Esophagus mucosa (tissue), 1 donor: ENCODE results near the gene RFX3. TPM values are rescaled to one million over a fixed set of nuclear protein-coding genes. Genes with fewer than 3 reads are reported as not detected.

Experiments
- ATAC-seq: fragments of 200-7000 bp; cut with Tn5 transposase; one replicate; pipeline ENCODE4 v1.9.1; 2020
- total RNA-seq: library from RNA; stranded (reverse); gene quantifications from one replicate; pipeline ENCODE4 v1.2.4, GENCODE V29; 2023
- donor health status: DM: yes; HTN: yes; CAD: no.

The RFX3 gene
- total RNA-seq, result 3.5 TPM

- peak; percentile 96 for ATAC-seq
These were observed at the start of gene RFX3 for GRCh38 chr9:3525836-3526164. Gene RFX3, minus strand, starts transcription at chr9:3526001. Its CDS starts 130,413 bp downstream, at chr9:3395588.

GRCh38 chr9:3571500-3571899, 45.7 kb upstream of the RFX3 start:
- no peak for ATAC-seq

GRCh38 chr9:3569529-3569928, 43.7 kb upstream of the RFX3 start:
- no peak for ATAC-seq

- ATAC-seq, result no peak
These were observed 42.2 kb upstream of the RFX3 start for GRCh38 chr9:3567988-3568387.

GRCh38 chr9:3553076-3553765, 27.4 kb upstream of the RFX3 start:
- ATAC-seq, result peak; percentile 28

DNA sequence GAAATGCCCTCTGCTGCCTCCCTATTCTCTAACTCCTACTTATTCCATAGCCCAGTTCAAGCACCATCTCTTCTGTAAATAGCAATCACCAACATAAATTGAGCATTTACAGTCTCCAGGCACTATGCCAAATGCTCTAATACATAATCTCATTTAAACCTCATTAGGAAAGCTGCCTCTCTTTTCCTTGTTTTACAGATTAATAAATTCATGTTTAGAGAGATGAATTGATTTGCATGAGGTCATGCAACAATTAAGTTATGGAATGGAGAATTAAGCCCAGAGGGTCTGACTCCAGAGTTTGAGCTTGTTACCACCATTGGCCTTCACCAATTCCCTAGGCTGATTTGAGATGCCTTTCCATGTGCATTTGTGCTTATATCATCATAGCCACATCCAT, 23.4 kb upstream of the RFX3 start:
- no peak for ATAC-seq

DNA sequence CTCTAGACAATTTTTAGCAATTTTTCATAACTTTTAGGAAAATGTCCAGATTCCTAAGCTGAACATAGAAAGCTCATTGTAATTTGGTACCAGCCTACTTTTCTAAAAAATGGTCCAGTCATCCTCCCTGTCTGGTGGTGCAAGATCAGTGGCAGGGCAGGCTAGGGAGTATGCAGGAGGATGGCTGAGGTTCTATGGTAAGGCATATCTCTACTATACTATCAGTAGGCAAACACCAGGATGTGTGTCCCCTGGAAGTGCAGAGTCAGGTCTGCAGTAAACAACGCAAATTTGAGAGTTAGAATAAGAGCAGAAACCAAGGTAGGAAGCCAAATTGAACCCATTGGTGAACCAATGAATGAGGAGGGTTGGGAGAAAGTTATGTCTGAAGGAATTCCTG, 22.8 kb upstream of the RFX3 start:
- no peak for ATAC-seq

DNA sequence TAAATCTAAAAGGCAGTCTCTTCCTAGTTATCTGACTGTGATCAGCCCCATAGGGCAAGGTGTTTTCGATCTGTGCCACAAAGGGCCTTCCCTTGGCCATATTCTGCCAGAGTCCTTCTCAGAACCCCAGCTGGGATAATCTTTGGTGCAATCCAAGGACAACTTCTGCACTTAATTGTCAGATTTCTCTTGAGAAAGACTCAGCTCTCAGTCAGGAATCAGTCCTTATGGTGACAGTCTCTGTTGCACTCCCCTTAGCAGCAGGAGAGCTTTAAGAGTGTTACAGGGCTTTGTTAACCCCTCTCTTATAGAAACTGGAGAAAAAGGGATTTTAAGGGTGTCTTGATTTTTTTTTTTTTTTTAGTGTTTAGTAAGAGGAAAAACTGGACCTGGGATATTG, 15.4 kb upstream of the RFX3 start:
- ATAC-seq, result no peak

DNA sequence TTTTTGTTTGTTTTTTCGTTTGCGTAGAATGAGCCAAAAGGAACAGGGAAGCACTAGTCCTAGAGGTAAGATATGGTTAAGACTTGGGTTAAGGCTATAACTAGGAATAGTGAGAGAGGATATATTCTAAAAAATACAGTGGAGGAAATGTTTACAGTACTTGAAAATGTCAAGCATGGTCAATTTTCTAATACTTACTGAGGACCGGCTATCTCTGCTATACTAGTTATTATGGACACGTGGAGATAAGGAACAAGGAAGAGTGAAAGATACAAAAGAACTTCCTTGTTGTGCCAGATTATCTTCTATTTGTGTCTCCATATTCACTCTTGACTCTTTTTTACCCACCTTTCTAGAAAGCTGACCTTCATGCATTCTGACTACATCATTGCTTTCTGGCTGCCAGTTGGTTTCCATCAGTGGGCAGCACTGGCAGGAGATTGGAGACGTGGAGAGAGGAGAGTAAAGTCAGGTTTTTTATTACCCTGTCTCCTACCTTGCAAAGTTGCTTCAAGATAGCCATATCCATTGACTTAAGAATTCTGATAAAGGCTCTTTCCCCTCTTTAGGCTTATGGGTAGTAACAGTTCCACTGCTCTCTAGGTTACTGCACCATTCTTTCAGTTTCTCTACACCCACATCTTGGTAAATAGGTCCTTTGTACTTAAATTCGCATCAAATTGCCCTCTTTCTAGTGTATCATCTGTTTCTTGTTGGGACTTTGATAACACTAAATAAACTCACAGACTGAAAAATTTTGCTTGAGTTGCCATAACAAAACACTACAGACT, 9.0 kb upstream of the RFX3 start:
- no peak for ATAC-seq

- ATAC-seq, result no peak
These were observed 6.4 kb upstream of the RFX3 start for GRCh38 chr9:3532158-3532557.

DNA sequence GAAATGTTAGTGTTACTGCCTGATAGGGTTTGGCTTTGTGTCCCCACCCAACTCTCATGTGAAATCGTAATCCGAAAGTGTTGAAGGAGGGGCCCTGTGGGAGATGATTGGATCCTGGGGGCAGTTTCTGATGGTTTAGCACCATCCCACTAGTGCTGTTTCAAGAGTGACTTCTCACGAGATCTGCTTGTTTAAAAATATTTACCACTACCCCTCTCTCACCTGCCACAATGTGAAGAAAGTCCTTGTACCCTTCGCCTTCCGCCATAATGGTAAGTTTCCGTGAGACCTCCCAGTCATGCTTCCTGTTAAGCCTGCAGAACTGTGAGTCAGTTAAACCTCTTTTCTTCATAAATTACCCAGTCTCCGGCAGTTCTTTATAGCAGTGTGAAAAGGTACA, 2.6 kb upstream of the RFX3 start:
- no peak for ATAC-seq

- ATAC-seq, result no peak
These were observed 1.5 kb upstream of the RFX3 start for GRCh38 chr9:3526997-3527940.

DNA sequence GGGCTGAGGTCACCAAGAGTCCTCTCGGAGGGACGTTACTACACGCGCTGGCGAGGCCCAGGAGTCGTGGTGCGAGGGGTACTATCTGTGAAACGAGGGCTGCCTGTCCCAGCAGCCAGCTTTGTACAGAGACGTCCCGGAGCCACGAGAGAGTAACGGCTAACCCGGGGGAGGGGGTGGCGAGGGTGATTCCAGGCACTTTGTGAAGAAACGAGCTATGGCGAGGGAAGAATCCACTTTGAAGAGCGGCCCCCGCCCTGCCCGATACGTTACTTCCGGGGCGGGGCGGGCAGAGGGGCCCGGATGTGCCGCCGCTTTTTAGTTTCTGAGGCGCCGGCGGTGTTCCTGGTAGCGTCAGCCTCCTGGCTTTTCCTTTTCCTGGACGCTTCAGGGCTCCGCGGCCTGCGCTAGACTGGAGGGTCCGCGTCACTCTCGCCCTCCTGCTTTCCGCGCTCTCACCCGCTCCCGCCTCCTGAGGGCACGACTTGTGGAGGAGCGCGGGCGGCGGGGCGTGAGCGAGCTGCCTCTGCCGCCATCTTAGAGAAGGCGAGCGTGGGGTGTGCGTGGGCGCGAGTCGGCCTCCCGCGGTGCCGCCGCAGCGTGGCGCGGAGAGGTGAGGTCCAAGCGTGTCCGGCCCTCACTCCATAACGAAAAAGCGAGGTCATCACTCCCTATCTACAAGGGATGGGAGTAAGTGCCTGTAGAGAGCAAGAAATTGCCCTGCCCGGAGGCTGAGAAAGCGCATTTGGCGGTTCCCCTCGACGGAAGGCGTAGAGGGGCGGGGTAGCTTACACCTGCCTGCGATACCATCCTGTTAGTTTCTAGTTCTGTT, 580 bp upstream of the RFX3 start:
- ATAC-seq, result peak; percentile 88

GRCh38 chr9:3525096-3525835, 535 bp downstream of the RFX3 start:
- ATAC-seq, result no peak

DNA sequence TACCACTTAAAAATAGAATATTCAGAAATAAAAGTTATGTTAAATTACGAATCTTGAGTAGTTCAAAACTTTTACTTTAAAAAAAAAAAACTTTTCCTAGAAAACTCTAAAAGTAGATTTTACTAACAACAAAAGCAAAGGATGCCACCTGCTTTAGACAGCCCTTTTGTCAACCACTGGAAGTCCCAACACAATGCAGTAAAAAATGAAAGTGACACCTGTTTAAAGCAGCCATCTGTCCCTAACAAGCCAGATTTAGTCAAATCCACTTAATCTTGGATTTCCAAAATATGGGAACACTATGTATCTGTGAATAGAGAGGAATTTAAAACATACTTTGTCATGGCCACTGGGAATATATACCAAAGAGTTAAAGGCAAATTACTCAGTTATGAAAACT, 3.8 kb downstream of the RFX3 start:
- ATAC-seq, result no peak

- ATAC-seq, result no peak
These were observed 5.2 kb downstream of the RFX3 start for GRCh38 chr9:3520564-3520963.

GRCh38 chr9:3517377-3518048, 8.3 kb downstream of the RFX3 start:
- no peak for ATAC-seq

DNA sequence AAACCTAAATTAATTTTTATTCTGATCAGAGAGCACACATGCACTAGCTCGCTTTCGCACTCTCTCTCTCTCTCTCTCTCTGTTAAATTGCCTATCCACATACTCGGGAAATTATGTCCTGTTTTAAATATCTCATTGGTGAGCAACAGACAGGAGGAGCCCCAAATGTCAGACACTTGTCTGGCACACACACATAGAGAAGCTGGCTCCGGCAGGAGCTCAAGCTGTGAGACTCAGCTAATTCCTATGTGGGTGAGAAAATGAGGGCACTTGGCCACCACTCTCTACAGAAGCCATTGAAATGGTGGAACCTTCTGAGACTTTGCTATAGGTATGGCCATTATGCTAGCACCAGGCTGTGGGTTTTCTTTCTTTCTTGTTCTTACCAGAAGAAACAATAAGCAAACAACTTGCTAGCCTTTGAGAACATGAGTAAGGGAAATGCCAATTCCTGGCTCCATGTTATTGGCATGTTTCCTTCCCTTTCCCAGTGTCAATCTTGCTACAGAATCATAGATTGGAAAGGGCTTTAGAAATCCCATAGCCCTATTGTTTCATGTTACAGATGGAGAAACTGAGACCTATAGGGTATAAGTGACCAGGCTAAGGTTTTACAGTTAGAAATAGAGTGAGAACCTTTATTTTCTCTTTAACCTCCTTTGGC, 9.0 kb downstream of the RFX3 start:
- no peak for ATAC-seq

DNA sequence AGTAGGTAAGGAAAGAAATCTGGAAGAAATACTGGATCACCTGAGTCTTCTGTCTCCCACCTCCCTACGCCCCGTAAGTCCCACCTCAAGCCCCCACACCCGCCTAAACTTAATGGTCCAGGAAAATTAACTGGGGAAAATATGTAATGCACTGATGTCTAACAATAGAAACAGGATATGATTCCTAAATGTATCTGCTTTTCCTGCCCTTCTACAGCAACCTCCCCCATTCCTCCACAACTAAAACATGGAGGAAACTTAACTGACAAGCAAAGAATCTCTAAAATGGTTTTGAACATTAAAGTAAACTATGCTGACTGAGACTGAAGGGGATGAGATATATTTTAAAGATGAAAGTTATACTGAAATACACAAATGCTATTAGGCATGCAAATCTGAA, 10.4 kb downstream of the RFX3 start:
- no peak for ATAC-seq

- ATAC-seq, result no peak
These were observed 11.0 kb downstream of the RFX3 start for GRCh38 chr9:3514786-3515185.
